CD14-positive monocyte (primary cell): ENCODE results near the gene ADCY2. TPM values are rescaled to one million over a fixed set of nuclear protein-coding genes. Genes with fewer than 3 reads are reported as not detected.

Experiments
- DNase-seq, 3 donors: peaks; one replicate each; pipeline ENCODE4 v3.0.0-alpha.2; 2011 to 2022
- H2AFZ ChIP-seq: 2 replicates; pipeline ENCODE4 v1.6.0; 2012; ENCODE audit warnings: mild to moderate bottlenecking, low read depth, low read length, inconsistent platforms; ENCODE audit not compliant: insufficient read depth, poor library complexity, severe bottlenecking
- H3K27ac ChIP-seq, 2 donors: 1 replicate in 1 of 2; 2 replicates in 1 of 2; pipeline ENCODE4 v1.5.1; 2012 to 2013; ENCODE audit warnings: low read length in 2 of 2, control low read depth in 1 of 2, inconsistent platforms in 1 of 2, low read depth in 1 of 2, mild to moderate bottlenecking in 1 of 2
- H3K27me3 ChIP-seq, 2 donors: one replicate each; pipeline versions ENCODE4 v1.6.0 to v1.6.1; 2011 to 2013; ENCODE audit warnings: low read length in 2 of 2; ENCODE audit not compliant: control insufficient read depth in 2 of 2, insufficient read depth in 2 of 2
- H3K36me3 ChIP-seq, 2 donors: replicated peaks in 1 of 2; 1 replicate in 1 of 2; 2 replicates in 1 of 2; pipeline versions ENCODE4 v1.5.1 to v1.6.1; 2012 to 2013; ENCODE audit warnings: low read length in 2 of 2, control low read depth in 1 of 2, inconsistent platforms in 1 of 2, mild to moderate bottlenecking in 1 of 2; ENCODE audit not compliant: insufficient read depth in 2 of 2, control insufficient read depth in 1 of 2
- H3K4me1 ChIP-seq, 2 donors: 1 replicate in 1 of 2; 2 replicates in 1 of 2; pipeline versions ENCODE4 v1.5.1 to v1.6.1; 2012 to 2013; ENCODE audit warnings: low read length in 2 of 2, control low read depth in 1 of 2, inconsistent platforms in 1 of 2, mild to moderate bottlenecking in 1 of 2, moderate library complexity in 1 of 2; ENCODE audit not compliant: insufficient read depth in 2 of 2, control insufficient read depth in 1 of 2
- H3K4me2 ChIP-seq: replicated peaks from 2 replicates; pipeline ENCODE3; 2012; ENCODE audit warnings: low read length, moderate library complexity, mild to moderate bottlenecking; ENCODE audit not compliant: poor library complexity, severe bottlenecking; ENCODE audit errors: extremely low read depth
- H3K4me3 ChIP-seq, 3 experiments: fragments of 200-600 bp in 1 of 3; sonication (generic) in 1 of 3; replicated peaks in 1 of 3; 1 replicate in 2 of 3; 2 replicates in 1 of 3; pipeline ENCODE4 v1.5.1; 2011 to 2013; ENCODE audit warnings: low read length in 3 of 3, mild to moderate bottlenecking in 3 of 3, control low read depth in 2 of 3, low read depth in 2 of 3, inconsistent platforms in 1 of 3, moderate library complexity in 1 of 3
- H3K79me2 ChIP-seq: 2 replicates; pipeline ENCODE4 v1.6.0; 2012; ENCODE audit warnings: mild to moderate bottlenecking, control low read depth, inconsistent platforms, low read length, moderate library complexity; ENCODE audit not compliant: insufficient read depth
- H3K9ac ChIP-seq: 2 replicates; pipeline ENCODE4 v1.6.0; 2017; ENCODE audit warnings: low read length, mild to moderate bottlenecking; ENCODE audit not compliant: insufficient read depth, poor library complexity, severe bottlenecking
- H3K9me3 ChIP-seq, 2 donors: replicated peaks in 1 of 2; 1 replicate in 1 of 2; 2 replicates in 1 of 2; pipeline versions ENCODE4 v1.5.1 to v1.6.1; 2012 to 2013; ENCODE audit warnings: low read length in 2 of 2, control low read depth in 1 of 2; ENCODE audit not compliant: control insufficient read depth in 1 of 2, insufficient read depth in 1 of 2
- H4K20me1 ChIP-seq: 2 replicates; pipeline ENCODE4 v1.6.0; 2012; ENCODE audit warnings: mild to moderate bottlenecking, low read length, control low read depth, moderate library complexity; ENCODE audit not compliant: insufficient read depth
- H3K27ac Mint-ChIP-seq, 7 donors: one replicate each; pipeline ENCODE4 v1.8.0; 2020; ENCODE audit warnings: mild to moderate bottlenecking in 7 of 7, mixed read lengths in 7 of 7, moderate library complexity in 6 of 7, inconsistent platforms in 2 of 7
- H3K27me3 Mint-ChIP-seq, 3 donors: one replicate each; pipeline ENCODE4 v1.8.0; 2021 to 2022; ENCODE audit warnings: low read depth in 3 of 3, mild to moderate bottlenecking in 3 of 3, mixed read lengths in 3 of 3, moderate library complexity in 3 of 3, inconsistent platforms in 1 of 3
- H3K36me3 Mint-ChIP-seq, 2 donors: one replicate each; pipeline ENCODE4 v1.8.0; 2020; ENCODE audit warnings: mixed read lengths in 2 of 2, inconsistent platforms in 1 of 2, mild to moderate bottlenecking in 1 of 2
- H3K4me1 Mint-ChIP-seq: one replicate; pipeline ENCODE4 v1.8.0; 2020; ENCODE audit warnings: mild to moderate bottlenecking, mixed read lengths
- H3K4me3 Mint-ChIP-seq, 2 donors: one replicate each; pipeline ENCODE4 v1.8.0; 2020; ENCODE audit warnings: mild to moderate bottlenecking in 2 of 2, mixed read lengths in 2 of 2, moderate library complexity in 1 of 2
- H3K9me3 Mint-ChIP-seq, 7 donors: one replicate each; pipeline ENCODE4 v1.8.0; 2020 to 2022; ENCODE audit warnings: mixed read lengths in 7 of 7, mild to moderate bottlenecking in 6 of 7, moderate library complexity in 6 of 7, inconsistent platforms in 2 of 7
- WGBS: methylation state at CpG from one replicate; pipeline ENCODE4 v1.1.5; 2013; ENCODE audit warnings: missing lambda C conversion rate; ENCODE audit not compliant: insufficient coverage; 5-methylcytosine and 5-hydroxymethylcytosine counted together
- intact Hi-C, 2 donors: fragments of 100-400 bp; cut with micrococcal nuclease; formaldehyde crosslinking; loops; one replicate each; pipeline versions ENCODE4 v1.15.0 to v1.15.1; 2023
- polyA plus RNA-seq, 3 donors: library from polyadenylated mRNA; depleted of rRNA in 1 of 3; unstranded in 2 of 3; stranded (reverse) in 1 of 3; fragments of 300-500 nt in 2 of 3; fragments of >200 nt in 1 of 3; fragmentation: Illumina TruSeq in 2 of 3; gene quantifications; 1 replicate in 2 of 3; 2 replicates in 1 of 3; pipeline ENCODE4 v1.2.3, GENCODE V29; 2012 to 2021
- TF ChIP-seq, protein P1 (sequence below): fragments of 200-600 bp; IDR thresholded peaks from one replicate; pipeline ENCODE4 v1.8.0; 2022; ENCODE audit warnings: antibody characterized with exemption, mild to moderate bottlenecking

The ADCY2 gene
- polyA plus RNA-seq, 3 donors, result not detected

- WGBS, result 97% methylated on average over 3 of the region's 3 CpGs
Measured at GRCh38 chr5:7634837-7635236, 238.9 kb downstream of the ADCY2 start.

DNA sequence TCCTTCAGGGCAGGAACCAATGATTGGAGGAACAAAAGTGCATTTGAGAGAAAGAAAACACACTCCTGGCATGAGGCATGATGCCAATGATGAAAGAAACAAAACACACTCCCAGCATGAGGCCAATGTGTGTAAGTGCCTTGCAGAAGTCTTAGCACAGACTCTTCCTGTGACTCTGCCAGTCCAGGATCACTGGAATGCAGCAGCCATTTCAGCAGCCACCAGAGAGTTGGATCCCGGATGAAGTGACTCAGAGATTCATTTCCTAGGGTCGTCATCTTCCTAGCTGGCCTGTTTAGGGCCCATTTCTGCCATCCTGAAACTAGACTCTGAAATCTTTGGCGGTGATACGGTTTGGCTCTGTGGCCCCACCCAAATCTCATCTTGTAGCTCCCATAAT lies 242.5 kb downstream of the ADCY2 start:
- Histone ChIP-seq H3K79me2 (no peaks in the 10 kb centered on the region), H3K4me3 (no peak overlapping the region), H3K27me3 (no peaks in the 10 kb centered on the region), H2AFZ (no peak overlapping the region), H3K4me1 (no peaks in the 10 kb centered on the region), H3K36me3 (no peaks in the 10 kb centered on the region), H3K4me2 (no peak overlapping the region), H3K9ac (no peak overlapping the region), H3K27ac (no peak overlapping the region), H4K20me1 (no peaks in the 10 kb centered on the region), H3K9me3 (peaks cover 0 to 5% of the 10 kb centered on the region in 2 donors)
- no peak overlapping the region for H3K4me3 Mint-ChIP-seq
- H3K9me3 Mint-ChIP-seq, result peaks cover 0 to 9% (median 4%) of the 10 kb centered on the region in 7 donors
- H3K27ac Mint-ChIP-seq, result no peak overlapping the region
- DNase-seq, result no peak
- no peaks in the 10 kb centered on the region for H3K4me1 Mint-ChIP-seq
- intact Hi-C loops, result no loop called here
- TF ChIP-seq, protein P1, sequence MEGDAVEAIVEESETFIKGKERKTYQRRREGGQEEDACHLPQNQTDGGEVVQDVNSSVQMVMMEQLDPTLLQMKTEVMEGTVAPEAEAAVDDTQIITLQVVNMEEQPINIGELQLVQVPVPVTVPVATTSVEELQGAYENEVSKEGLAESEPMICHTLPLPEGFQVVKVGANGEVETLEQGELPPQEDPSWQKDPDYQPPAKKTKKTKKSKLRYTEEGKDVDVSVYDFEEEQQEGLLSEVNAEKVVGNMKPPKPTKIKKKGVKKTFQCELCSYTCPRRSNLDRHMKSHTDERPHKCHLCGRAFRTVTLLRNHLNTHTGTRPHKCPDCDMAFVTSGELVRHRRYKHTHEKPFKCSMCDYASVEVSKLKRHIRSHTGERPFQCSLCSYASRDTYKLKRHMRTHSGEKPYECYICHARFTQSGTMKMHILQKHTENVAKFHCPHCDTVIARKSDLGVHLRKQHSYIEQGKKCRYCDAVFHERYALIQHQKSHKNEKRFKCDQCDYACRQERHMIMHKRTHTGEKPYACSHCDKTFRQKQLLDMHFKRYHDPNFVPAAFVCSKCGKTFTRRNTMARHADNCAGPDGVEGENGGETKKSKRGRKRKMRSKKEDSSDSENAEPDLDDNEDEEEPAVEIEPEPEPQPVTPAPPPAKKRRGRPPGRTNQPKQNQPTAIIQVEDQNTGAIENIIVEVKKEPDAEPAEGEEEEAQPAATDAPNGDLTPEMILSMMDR, result no peak
- no peaks in the 10 kb centered on the region for H3K36me3 Mint-ChIP-seq
- no peaks in the 10 kb centered on the region for H3K27me3 Mint-ChIP-seq
- WGBS, result 85% methylated on average over 2 of the region's 4 CpGs

More at GRCh38 chr5:7634837-7635236, 238.9 kb downstream of the ADCY2 start:
- Histone ChIP-seq H2AFZ (no peak overlapping the region), H3K9me3 (peaks cover 0 to 5% of the 10 kb centered on the region in 2 donors), H3K27ac (no peak overlapping the region), H3K4me1 (no peaks in the 10 kb centered on the region), H3K36me3 (no peaks in the 10 kb centered on the region), H3K27me3 (no peaks in the 10 kb centered on the region), H3K4me2 (no peak overlapping the region), H3K4me3 (no peak overlapping the region), H4K20me1 (no peaks in the 10 kb centered on the region), H3K9ac (no peak overlapping the region), H3K79me2 (no peaks in the 10 kb centered on the region)
- no peak overlapping the region for H3K27ac Mint-ChIP-seq
- H3K36me3 Mint-ChIP-seq, result no peaks in the 10 kb centered on the region
- no peak for DNase-seq
- H3K4me1 Mint-ChIP-seq, result no peaks in the 10 kb centered on the region
- peaks cover 0 to 12% (median 3%) of the 10 kb centered on the region in 7 donors for H3K9me3 Mint-ChIP-seq
- TF ChIP-seq, protein P1, result no peak
- peaks cover 0 to 2% (median 0%) of the 10 kb centered on the region in 3 donors for H3K27me3 Mint-ChIP-seq
- H3K4me3 Mint-ChIP-seq, result no peak overlapping the region
- intact Hi-C loops, result no loop called here
